ENCODE data around the gene TRPT1.

DNA sequence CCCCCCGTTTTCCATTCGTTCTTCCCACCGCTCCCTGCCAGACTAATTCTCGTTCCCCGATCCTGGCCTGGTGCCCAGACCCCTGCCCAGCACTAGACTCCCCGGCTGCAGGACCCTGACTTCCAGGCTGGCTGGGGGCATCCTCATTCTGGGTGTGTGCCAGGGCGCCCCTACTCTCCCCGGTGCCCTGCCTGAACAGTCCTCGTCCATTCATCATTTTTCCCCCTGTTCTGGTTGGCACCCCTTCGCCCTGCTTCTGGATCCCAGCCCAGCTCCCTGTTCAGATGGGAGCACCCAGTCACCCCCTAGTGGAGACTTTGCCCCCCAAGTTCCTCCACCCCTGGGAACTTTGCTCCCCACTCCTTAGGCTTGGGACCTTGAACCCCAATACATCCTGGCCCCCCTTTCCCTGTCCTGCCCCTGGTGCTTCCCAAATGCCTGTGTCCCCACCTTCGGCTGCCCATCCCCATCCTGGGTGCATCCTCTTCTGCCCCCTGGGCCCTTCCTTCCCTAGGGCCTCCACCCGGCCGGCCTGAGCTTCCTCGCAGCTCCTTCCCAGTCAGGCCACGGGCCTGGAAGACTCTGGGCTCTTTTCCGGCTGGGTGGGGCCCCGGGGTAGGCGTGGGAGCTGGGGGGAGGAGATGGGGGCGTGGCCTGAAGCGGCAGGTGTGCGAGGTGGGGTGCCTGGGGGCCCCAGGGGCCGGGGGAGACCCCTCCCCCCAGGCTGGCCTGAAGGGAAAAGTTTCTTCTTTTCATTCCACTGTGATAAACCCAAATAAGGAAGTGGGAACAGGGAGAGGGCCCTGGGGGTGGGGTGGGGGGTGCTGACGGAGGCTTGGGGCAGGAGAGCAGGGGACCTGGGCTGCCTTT, 26.3 kb upstream of the TRPT1 start:
- no peak for TF ChIP-seq POLR2A (IDR thresholded peaks at IDR 0.05)
- TF ChIP-seq, protein P1, sequence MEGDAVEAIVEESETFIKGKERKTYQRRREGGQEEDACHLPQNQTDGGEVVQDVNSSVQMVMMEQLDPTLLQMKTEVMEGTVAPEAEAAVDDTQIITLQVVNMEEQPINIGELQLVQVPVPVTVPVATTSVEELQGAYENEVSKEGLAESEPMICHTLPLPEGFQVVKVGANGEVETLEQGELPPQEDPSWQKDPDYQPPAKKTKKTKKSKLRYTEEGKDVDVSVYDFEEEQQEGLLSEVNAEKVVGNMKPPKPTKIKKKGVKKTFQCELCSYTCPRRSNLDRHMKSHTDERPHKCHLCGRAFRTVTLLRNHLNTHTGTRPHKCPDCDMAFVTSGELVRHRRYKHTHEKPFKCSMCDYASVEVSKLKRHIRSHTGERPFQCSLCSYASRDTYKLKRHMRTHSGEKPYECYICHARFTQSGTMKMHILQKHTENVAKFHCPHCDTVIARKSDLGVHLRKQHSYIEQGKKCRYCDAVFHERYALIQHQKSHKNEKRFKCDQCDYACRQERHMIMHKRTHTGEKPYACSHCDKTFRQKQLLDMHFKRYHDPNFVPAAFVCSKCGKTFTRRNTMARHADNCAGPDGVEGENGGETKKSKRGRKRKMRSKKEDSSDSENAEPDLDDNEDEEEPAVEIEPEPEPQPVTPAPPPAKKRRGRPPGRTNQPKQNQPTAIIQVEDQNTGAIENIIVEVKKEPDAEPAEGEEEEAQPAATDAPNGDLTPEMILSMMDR (IDR thresholded peaks at IDR 0.05), result peak in 2 of 3 experiments; percentile 10 to 22

All from testis (tissue), 2 donors.